K562 (cell line): ENCODE measurements around the gene KISS1R. TPM values are rescaled to one million over a fixed set of nuclear protein-coding genes. Genes with fewer than 3 reads are reported as not detected.

Source experiments
- BRD4 ChIP-seq: fragments of 200-600 bp; sonication (generic); IDR thresholded peaks from 2 replicates; pipeline ENCODE4 v1.6.1; 2017; ENCODE audit warnings: inconsistent platforms
- GATA2 ChIP-seq: sonication (generic); formaldehyde crosslinking; IDR thresholded peaks from 2 replicates; pipeline ENCODE4 v1.4.0; 2020; ENCODE audit warnings: mild to moderate bottlenecking, missing genetic modification reagents
- KDM4B ChIP-seq, 2 experiments: fragments of 450-650 bp in 1 of 2; sonication (generic) in 1 of 2; IDR thresholded peaks; 2 replicates each; pipeline ENCODE4 v1.6.1; 2016 to 2017; ENCODE audit warnings: borderline replicate concordance in 2 of 2, antibody characterized with exemption in 1 of 2, low read depth in 1 of 2, mild to moderate bottlenecking in 1 of 2
- KLF13 ChIP-seq: fragments of 450-650 bp; IDR thresholded peaks from 2 replicates; pipeline ENCODE4 v1.6.1; 2016; ENCODE audit warnings: missing genetic modification characterization, low read depth, mild to moderate bottlenecking, missing compliant biosample characterization, moderate library complexity, borderline replicate concordance
- KLF16 ChIP-seq: IDR thresholded peaks from 2 replicates; pipeline ENCODE4 v1.6.1; 2016; ENCODE audit warnings: antibody characterized with exemption
- MBD2 ChIP-seq: sonication (generic); IDR thresholded peaks from 2 replicates; pipeline ENCODE4 v1.6.1; 2016; ENCODE audit warnings: low read depth, borderline replicate concordance
- MCM3 ChIP-seq: fragments of 450-650 bp; IDR thresholded peaks from 2 replicates; pipeline ENCODE4 v1.6.1; 2016
- NCOR1 ChIP-seq: fragments of 450-650 bp; IDR thresholded peaks from 2 replicates; pipeline ENCODE4 v1.6.1; 2016; ENCODE audit warnings: mild to moderate bottlenecking, moderate library complexity
- PHB ChIP-seq: fragments of 250-450 bp; sonication (Bioruptor Pico); IDR thresholded peaks from 2 replicates; pipeline ENCODE4 v1.5.0; 2021
- PHF21A ChIP-seq: fragments of 450-650 bp; IDR thresholded peaks from 2 replicates; pipeline ENCODE4 v1.6.1; 2017; ENCODE audit warnings: low read depth, borderline replicate concordance
- PTBP1 ChIP-seq: fragments of 200-400 bp; formaldehyde crosslinking; IDR thresholded peaks from 2 replicates; pipeline ENCODE4 v1.6.1; 2017; ENCODE audit warnings: low read depth, low read length
- RBBP5 ChIP-seq: fragments of 200-600 bp; sonication (generic); IDR thresholded peaks from 2 replicates; pipeline ENCODE4 v1.6.1; 2012; ENCODE audit warnings: borderline replicate concordance, mild to moderate bottlenecking, low read length, control low read depth, inconsistent platforms; ENCODE audit not compliant: insufficient read depth, poor library complexity, severe bottlenecking
- RBM15 ChIP-seq: fragments of 200-400 bp; formaldehyde crosslinking; IDR thresholded peaks from 2 replicates; pipeline ENCODE4 v1.6.1; 2018; ENCODE audit warnings: mild to moderate bottlenecking, low read length, moderate library complexity; ENCODE audit not compliant: insufficient read depth
- SRSF3 ChIP-seq: fragments of 200-400 bp; formaldehyde crosslinking; IDR thresholded peaks from 2 replicates; pipeline ENCODE4 v1.6.1; 2016; ENCODE audit warnings: mild to moderate bottlenecking, low read length, moderate library complexity; ENCODE audit not compliant: insufficient read depth
- TEAD1 ChIP-seq, 2 experiments: fragments of 450-650 bp in 1 of 2; sonication (generic) in 1 of 2; formaldehyde crosslinking; IDR thresholded peaks; 2 replicates each; pipeline versions ENCODE4 v1.4.0 to v1.8.0; 2020 to 2022; ENCODE audit warnings: mild to moderate bottlenecking in 2 of 2, missing genetic modification reagents in 1 of 2
- TRIM28 ChIP-seq: fragments of 450-650 bp; IDR thresholded peaks from 2 replicates; pipeline ENCODE4 v1.6.1; 2017
- polyA plus RNA-seq, 8 experiments: library from polyadenylated mRNA; depleted of rRNA in 4 of 8; stranded (reverse) in 5 of 8; unstranded in 3 of 8; fragments of >200 nt; fragmentation: Nextera tagmentation in 2 of 8; fragmentation: Illumina TruSeq in 1 of 8; extraction: Ambion mirVana in 2 of 8; extraction: Trizol in 1 of 8; gene quantifications; 2 replicates each; pipeline versions ENCODE4 v1.2.1 to v1.2.3, GENCODE V29; 2011 to 2014; ENCODE audit warnings: inconsistent platforms in 1 of 8, missing spikeins in 1 of 8
- total RNA-seq, 7 experiments: library from RNA; depleted of rRNA in 6 of 7; stranded (reverse); fragments of >200 nt in 6 of 7; fragmentation: Illumina TruSeq in 2 of 7; extraction: Trizol in 2 of 7; gene quantifications; 2 replicates each; pipeline versions ENCODE4 v1.2.1 to v1.2.3, GENCODE V29; 2011 to 2021; ENCODE audit warnings: low replicate concordance in 1 of 7
- TF ChIP-seq, protein P1 (sequence below), 2 experiments: fragments of 250-450 bp in 1 of 2; fragments of 450-650 bp in 1 of 2; sonication (Bioruptor Pico) in 1 of 2; IDR thresholded peaks; 2 replicates each; pipeline versions ENCODE4 v1.6.1 to v1.8.0; 2016 to 2021; ENCODE audit warnings: mild to moderate bottlenecking in 2 of 2, moderate library complexity in 2 of 2, missing compliant biosample characterization in 1 of 2, missing genetic modification characterization in 1 of 2
- TF ChIP-seq, protein P2 (sequence below), 2 experiments: IDR thresholded peaks; 2 replicates each; pipeline ENCODE4 v1.6.1; 2011; ENCODE audit warnings: borderline replicate concordance in 1 of 2, control low read depth in 1 of 2, low read depth in 1 of 2, low read length in 1 of 2, mild to moderate bottlenecking in 1 of 2, mixed read lengths in 1 of 2, moderate library complexity in 1 of 2; ENCODE audit not compliant: insufficient read depth in 1 of 2, insufficient read length in 1 of 2, poor library complexity in 1 of 2, severe bottlenecking in 1 of 2; ENCODE audit errors: extremely low read depth in 1 of 2
- TF ChIP-seq, protein P3 (sequence below): fragments of 450-650 bp; formaldehyde crosslinking; IDR thresholded peaks from 2 replicates; pipeline ENCODE4 v1.4.0; 2022; ENCODE audit warnings: mild to moderate bottlenecking, moderate library complexity

Gene KISS1R
- total and polyA plus RNA-seq, 9 of the 15 experiments (the other 6 are each of a cell fraction or from before 2014, with no cell fraction given) = 0.37 to 39.4 (median 2.0) TPM

DNA sequence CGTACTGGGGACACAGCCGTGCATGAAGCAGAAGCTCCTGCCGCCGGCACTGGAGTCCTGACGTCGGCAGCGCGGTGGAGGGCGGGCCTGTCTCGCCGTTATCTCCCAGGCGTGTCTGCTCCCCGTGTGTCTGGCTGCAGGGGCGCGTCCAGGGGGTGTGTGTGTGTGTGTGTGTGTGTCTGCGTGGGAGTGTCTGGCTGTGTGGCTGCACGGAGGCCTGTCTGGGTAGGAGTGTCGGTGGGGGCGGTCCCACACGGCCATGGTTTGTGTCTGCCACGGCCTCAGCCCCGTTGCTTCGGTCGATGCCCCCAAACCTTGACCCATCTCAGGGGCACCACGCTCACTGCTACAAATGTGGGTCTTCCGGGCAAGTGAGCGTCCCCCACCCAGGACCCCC, 27.0 kb downstream of the KISS1R start (continued):
- TF ChIP-seq RBM15 (no peak), TEAD1 (CRISPR knock-in tag; IDR thresholded peaks at IDR 0.05) (peak in 1 of 2 experiments; percentile 66; a peak in 2 of 4 replicates), RBBP5 (peak; percentile 56), MCM3 (no peak), BRD4 (no peak), SRSF3 (no peak), PHB (CRISPR knock-in tag) (no peak), KLF16 (peak; percentile 84), KLF13 (peak; percentile 77; the same call in 1 of the 2 replicates), PTBP1 (peak; percentile 85; the same call in 1 of the 2 replicates), KDM4B (IDR thresholded peaks at IDR 0.05; ENCODE audit: borderline replicate concordance in 2 of 2, low read depth in 1 of 2) (peak in 1 of 2 experiments; percentile 72; a peak in 1 of 4 replicates), PHF21A (peak; percentile 70; the same call in 1 of the 2 replicates), GATA2 (CRISPR knock-in tag) (peak; percentile 91), MBD2 (peak; percentile 85; the same call in 1 of the 2 replicates), TRIM28 (0 out of 2 replicates have a peak, but pooled peaks have one; percentile 44), NCOR1 (peak; percentile 100)
- TF ChIP-seq, protein P1, sequence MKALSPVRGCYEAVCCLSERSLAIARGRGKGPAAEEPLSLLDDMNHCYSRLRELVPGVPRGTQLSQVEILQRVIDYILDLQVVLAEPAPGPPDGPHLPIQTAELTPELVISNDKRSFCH (CRISPR knock-in tag; IDR thresholded peaks at IDR 0.05) = no peak
- TF ChIP-seq, protein P1 (tag; IDR thresholded peaks at IDR 0.05) = peak; percentile 75; the same call in 1 of the 2 replicates
- TF ChIP-seq, protein P2, sequence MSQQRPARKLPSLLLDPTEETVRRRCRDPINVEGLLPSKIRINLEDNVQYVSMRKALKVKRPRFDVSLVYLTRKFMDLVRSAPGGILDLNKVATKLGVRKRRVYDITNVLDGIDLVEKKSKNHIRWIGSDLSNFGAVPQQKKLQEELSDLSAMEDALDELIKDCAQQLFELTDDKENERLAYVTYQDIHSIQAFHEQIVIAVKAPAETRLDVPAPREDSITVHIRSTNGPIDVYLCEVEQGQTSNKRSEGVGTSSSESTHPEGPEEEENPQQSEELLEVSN (IDR thresholded peaks at IDR 0.05; ENCODE audit: borderline replicate concordance in 1 of 2, extremely low read depth in 1 of 2, insufficient read depth in 1 of 2, insufficient read length in 1 of 2, low read depth in 1 of 2, low read length in 1 of 2, poor library complexity in 1 of 2, severe bottlenecking in 1 of 2) = peak; percentile 24 to 56
- TF ChIP-seq, protein P3, sequence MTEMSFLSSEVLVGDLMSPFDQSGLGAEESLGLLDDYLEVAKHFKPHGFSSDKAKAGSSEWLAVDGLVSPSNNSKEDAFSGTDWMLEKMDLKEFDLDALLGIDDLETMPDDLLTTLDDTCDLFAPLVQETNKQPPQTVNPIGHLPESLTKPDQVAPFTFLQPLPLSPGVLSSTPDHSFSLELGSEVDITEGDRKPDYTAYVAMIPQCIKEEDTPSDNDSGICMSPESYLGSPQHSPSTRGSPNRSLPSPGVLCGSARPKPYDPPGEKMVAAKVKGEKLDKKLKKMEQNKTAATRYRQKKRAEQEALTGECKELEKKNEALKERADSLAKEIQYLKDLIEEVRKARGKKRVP = 0 out of 2 replicates have a peak, but pooled peaks have one; percentile 10
